Activated T-helper 1 cell treated with Interleukin-2 at 50 U/mL for 16 hours (primary cell): ENCODE data around the gene BRCA1.
"Not testable (repeated sequence)": the region's sequence is repeated elsewhere in the genome, so short reads cannot be mapped to it uniquely, and the experiment has no call there.

Experiments used
- DNase-seq: peaks from one replicate; pipeline ENCODE4 v3.0.0-alpha.2; 2020; ENCODE audit warnings: low read depth

Gene BRCA1

GRCh38 chr17:43133439-43133838 lies 8.3 kb upstream of the BRCA1 start:
- not testable (repeated sequence) for DNase-seq

GRCh38 chr17:43132117-43132516 lies 7.0 kb upstream of the BRCA1 start:
- DNase-seq = no peak

GRCh38 chr17:43129671-43130010 lies 4.5 kb upstream of the BRCA1 start:
- no peak for DNase-seq

- not testable (repeated sequence) for DNase-seq
Measured at GRCh38 chr17:43127333-43127876, 2.2 kb upstream of the BRCA1 start.

- DNase-seq = no peak
Measured at GRCh38 chr17:43126911-43127290, 1.7 kb upstream of the BRCA1 start.

GRCh38 chr17:43125967-43126910 lies 1.1 kb upstream of the BRCA1 start:
- no peak for DNase-seq

GRCh38 chr17:43118679-43119615 lies 6.2 kb downstream of the BRCA1 start:
- DNase-seq = no peak

- DNase-seq = no peak
Measured at GRCh38 chr17:43114151-43114552, 11.0 kb downstream of the BRCA1 start.

- no peak for DNase-seq
Measured at GRCh38 chr17:43106552-43106951, 18.6 kb downstream of the BRCA1 start.

- DNase-seq = no peak
Measured at GRCh38 chr17:43105146-43105545, 20.0 kb downstream of the BRCA1 start.

GRCh38 chr17:43104665-43105064 lies 20.5 kb downstream of the BRCA1 start:
- DNase-seq = no peak

GRCh38 chr17:43095364-43095763 lies 29.8 kb downstream of the BRCA1 start:
- not testable (repeated sequence) for DNase-seq

- DNase-seq = no peak
Measured at GRCh38 chr17:43094129-43094835, 30.9 kb downstream of the BRCA1 start.

GRCh38 chr17:43092901-43093300 lies 32.3 kb downstream of the BRCA1 start:
- DNase-seq = no peak

- no peak for DNase-seq
Measured at GRCh38 chr17:43090022-43090421, 35.1 kb downstream of the BRCA1 start.

- no peak for DNase-seq
Measured at GRCh38 chr17:43085474-43085873, 39.7 kb downstream of the BRCA1 start.

- DNase-seq = no peak
Measured at GRCh38 chr17:43079641-43080302, 45.4 kb downstream of the BRCA1 start.

GRCh38 chr17:43074869-43075268 lies 50.3 kb downstream of the BRCA1 start:
- DNase-seq = no peak

- DNase-seq = no peak
Measured at GRCh38 chr17:43070872-43071271, 54.3 kb downstream of the BRCA1 start.

- no peak for DNase-seq
Measured at GRCh38 chr17:43070257-43070656, 54.9 kb downstream of the BRCA1 start.

- DNase-seq = no peak
Measured at GRCh38 chr17:43069368-43069898, 55.7 kb downstream of the BRCA1 start.
